Stimulated activated naive CD8-positive, alpha-beta T cell treated with anti-CD3 and anti-CD28 coated beads, Interleukin-15, Interleukin-2, amounts not matched to agents 100 U/mL and 50 U/mL, for 24 hours (primary cell): ENCODE results near the gene SCAF1.

Experiments
- ATAC-seq: fragments of 150-1000 bp; cut with Tn5 transposase; one replicate; pipeline ENCODE4 v1.10.0; 2021
- DNase-seq: peaks from one replicate; pipeline ENCODE4 v3.0.0; 2021

SCAF1 gene

GRCh38 chr19:49665036-49665350 lies 23.0 kb downstream of the SCAF1 start:
- no peak for ATAC-seq
- no peak for DNase-seq

GRCh38 chr19:49665351-49666119 lies 23.5 kb downstream of the SCAF1 start, which contains the start of the genes BCL2L12 and IRF3:
Gene BCL2L12 (plus strand): TSS chr19:49665933. CDS start chr19:49666693, 760 bp downstream.
Gene IRF3 (minus strand): TSS chr19:49665857. CDS start chr19:49664838, 1,019 bp downstream.
- DNase-seq, result peak; percentile 100
- peak; percentile 92 for ATAC-seq

GRCh38 chr19:49666120-49666444 lies 24.1 kb downstream of the SCAF1 start:
- ATAC-seq (no peak), DNase-seq (no peak)

DNA sequence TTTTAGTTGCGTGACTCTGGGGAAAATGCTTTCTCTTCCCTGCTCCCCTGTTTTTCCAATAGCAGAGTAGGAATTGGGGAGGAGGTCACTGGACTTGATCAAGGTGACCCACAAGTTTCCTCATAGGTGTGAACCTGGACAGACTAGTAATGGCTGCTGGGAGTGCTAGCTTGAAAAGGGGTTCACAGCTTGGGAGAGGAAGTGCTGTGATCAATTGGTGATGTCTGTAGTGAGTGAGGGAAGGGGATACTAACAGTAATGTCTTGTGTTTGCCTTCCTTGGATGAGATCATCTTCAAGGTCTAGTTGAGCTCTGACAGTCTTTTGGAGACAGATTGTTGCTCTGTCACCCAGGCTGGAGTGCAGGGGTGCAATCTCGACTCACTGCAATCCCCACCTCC lies 25.5 kb downstream of the SCAF1 start:
- DNase-seq (no peak), ATAC-seq (no peak)

DNA sequence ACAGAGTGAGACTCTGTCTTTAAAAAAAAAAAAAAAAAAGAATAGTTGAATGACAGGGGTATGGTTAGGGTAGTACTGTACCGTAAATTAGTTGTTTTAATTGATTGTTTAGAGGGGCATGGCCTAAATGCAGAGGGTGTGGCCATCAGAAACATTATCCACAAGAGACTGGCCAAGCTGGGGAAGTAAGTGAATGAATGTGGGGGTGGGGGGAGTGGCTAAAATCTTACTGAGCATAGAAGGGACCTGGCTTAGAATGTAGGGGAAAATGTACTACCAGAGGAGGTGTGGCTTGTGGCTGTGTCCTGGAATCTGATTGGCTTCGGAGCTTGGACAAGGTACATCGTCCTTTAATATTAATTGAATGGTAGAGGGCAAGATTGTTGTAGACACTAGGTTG lies 27.5 kb downstream of the SCAF1 start:
- ATAC-seq (no peak), DNase-seq (no peak)

GRCh38 chr19:49672131-49672919 lies 30.3 kb downstream of the SCAF1 start:
- ATAC-seq (no peak), DNase-seq (peak; percentile 86)

DNA sequence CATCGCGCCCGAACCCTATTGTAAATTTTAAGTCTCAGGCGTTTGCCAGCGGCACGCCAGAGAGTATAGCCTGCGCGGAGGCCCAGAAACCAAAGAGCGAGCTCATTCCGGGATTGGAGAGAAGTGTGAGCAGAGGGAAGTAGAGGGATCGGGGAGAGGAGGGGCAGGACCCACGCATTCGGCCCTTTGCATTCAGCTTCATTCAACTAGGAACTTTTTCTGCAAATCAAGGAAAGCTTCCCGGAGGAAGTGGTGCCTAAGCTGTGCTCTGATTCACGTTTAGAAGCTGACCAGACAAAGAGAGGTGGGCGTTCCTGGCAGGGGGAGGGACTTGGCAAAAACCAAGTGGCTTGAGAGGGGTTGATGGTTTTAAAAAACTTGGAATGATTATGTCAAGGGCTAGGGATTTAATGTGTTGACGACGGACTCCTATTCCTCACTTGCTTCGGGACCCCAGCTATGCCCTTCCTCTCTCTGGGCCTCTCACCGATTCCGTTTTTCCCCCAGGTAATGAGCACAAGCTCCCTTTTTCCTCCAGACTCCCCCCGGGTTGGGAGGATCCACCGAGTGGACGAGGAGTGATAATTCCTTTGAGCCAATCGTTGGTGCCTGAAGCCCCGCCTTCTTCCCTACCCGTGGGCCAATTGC lies 34.3 kb downstream of the SCAF1 start:
- DNase-seq (peak; percentile 77), ATAC-seq (no peak)

DNA sequence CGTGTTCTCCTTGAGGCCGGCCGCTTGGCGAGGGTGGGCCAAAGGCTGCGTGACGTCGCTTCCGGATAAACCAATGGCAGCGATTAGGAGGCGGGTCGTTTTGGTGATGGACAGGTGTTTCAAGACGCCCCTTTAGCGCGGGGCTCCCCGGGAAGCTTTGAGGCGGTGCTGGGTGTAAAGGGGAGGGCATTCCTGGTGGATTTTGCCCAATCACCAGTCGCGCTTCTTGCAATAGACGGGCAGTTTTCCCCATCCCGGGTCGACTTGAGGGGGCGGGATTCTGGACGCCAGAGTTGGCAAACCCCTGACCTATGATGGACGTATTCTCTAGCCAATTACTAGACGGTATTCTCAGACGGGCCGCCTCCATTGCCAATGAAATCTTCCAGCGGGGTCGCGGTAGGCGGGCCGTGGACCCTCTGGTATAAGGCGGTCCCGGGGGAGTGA lies 34.8 kb downstream of the SCAF1 start:
- ATAC-seq (peak; percentile 82), DNase-seq (peak; percentile 98)

DNA sequence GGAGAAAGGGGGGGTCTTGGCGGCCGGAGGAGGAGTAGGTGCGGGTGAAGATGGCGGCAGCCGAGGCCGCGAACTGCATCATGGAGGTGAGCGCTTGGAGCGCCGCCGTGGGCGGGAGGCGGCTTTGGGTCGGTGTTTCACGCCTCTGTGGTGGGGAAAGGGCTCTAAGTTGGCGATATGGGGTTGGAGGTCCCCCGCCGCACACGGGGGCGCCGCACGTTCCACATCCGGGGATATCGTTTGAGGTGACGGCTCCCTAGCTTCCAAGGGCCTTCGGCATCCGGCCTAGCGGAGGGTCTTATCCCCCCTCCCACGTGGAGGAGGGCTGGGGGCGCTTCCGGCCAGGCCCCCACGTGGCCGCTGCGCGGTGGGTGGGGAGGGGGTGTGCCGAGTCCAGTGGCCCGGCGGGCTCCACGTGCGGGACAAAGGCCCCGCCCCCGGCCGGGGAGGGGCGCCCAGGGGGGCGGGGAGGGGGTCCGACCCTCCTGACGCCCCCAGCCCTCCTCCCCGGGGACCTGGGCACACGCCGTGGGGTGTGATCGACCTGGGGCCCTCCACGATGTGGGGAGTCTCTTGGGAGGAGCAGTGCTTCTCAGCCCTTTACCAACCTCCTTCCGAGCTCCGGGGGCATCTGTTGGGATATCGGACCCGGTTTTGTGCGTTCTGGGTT lies 35.4 kb downstream of the SCAF1 start, which contains the start of gene PRMT1:
PRMT1 (plus strand) TSS at position 41 of the 670 bp plus-strand sequence; CDS start at position 51, 10 bp downstream.
- ATAC-seq (no peak), DNase-seq (peak; percentile 66)

DNA sequence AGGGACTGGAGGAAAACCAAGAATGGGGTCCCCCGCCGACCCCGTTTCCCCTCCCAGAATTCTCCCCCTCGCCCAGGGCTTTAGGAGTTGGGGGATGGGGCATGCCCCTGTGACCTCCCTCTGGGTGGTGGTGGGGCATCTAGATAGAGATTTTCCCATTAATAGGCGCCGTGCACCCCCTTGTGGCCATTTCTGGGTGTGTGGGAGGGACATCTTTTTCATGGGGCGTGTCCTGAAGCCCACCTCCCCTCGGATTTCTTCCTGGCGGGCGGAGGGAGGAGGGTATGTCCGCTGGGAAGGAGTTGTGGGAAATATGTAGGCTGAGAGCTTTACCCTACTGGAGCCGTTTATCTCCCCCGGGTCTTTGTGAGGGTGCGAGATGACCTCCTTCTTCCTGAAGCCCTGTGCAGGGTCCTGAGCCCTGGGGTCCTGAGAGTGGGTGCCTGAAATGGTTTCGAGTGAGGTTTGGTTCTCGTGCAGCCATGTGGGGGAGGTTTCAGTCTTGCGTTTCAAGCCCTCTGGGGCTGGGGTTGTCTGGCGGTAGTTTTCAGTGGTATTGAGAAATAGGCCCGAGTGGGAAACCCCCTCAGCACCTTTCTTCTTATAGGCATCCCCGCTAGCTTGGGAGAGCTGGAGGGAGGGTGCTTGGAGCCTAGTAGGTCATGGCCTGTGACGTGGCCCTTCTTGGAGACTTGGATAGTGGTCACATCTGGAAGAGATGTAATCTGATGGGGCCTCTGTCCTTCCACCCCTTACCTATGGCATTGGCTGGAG lies 36.1 kb downstream of the SCAF1 start:
- ATAC-seq (peak; percentile 26), DNase-seq (peak; percentile 83)

- ATAC-seq (no peak), DNase-seq (no peak)
Measured at GRCh38 chr19:49678985-49679770, 37.2 kb downstream of the SCAF1 start.

DNA sequence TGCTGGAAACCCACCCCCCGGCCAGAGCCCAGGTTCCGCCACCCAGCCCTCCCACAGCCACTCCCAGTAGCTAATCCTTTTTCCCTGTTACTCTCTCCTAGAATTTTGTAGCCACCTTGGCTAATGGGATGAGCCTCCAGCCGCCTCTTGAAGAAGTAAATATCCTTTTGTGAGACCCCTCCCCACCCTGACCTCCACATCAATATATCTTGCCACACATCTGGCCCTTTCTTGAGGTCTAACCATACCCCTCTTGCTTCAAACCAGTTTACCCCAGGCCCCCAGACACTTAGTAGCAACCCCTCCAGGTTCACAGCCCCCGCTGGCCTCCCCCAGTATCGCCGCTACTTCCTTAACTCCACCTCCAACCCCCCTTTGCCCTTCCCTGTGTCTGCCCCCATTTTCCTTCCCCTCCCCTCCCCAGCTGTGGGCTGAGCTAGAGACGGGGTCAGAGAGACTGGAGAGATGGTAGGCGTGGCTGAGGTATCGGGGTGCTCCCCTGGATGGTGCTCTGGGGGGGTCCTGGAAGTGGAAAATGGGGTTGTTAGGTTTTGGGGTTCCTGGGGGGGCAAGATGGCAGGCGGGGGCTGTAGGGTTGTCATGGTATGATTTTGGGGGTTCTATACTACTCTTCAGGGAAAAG lies 37.9 kb downstream of the SCAF1 start:
- DNase-seq (no peak), ATAC-seq (no peak)

- ATAC-seq, result peak; percentile 10
Measured at GRCh38 chr19:49680421-49681351, 38.7 kb downstream of the SCAF1 start.

DNA sequence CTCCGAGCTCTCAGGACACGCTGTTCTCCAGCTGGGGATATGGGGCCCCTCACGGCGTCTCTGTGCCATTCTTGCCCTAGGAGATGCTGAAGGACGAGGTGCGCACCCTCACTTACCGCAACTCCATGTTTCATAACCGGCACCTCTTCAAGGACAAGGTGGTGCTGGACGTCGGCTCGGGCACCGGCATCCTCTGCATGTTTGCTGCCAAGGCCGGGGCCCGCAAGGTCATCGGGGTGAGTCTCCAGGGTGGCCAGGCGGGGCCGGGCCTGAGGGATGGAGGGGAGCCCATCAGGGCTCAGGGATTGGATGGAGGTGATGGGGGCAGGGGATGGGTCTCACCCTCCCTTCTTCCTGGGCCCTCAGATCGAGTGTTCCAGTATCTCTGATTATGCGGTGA lies 39.8 kb downstream of the SCAF1 start:
- no peak for ATAC-seq
- DNase-seq, result no peak

More at GRCh38 chr19:49680421-49681351, 38.7 kb downstream of the SCAF1 start:
- DNase-seq, result peak; percentile 99

DNA sequence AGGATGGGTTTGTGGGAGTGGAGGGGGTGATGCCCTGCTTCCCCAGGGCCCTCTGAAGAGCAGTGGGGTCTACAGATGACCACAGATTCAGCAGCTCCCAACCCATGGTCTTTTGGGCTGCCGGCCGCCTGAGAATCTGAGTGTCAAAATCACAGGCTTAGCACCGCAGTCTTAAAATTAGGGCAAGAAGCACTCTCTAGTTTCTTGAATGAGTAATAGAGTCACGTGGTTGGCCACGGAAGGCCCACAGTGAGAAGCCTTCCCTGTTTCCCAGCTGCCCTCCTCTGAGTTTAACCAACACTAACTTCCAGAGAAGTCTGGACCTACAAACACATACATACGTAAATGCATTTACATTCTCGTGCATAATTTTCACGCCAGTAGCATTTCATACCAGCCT lies 40.3 kb downstream of the SCAF1 start:
- ATAC-seq, result no peak
- no peak for DNase-seq

DNA sequence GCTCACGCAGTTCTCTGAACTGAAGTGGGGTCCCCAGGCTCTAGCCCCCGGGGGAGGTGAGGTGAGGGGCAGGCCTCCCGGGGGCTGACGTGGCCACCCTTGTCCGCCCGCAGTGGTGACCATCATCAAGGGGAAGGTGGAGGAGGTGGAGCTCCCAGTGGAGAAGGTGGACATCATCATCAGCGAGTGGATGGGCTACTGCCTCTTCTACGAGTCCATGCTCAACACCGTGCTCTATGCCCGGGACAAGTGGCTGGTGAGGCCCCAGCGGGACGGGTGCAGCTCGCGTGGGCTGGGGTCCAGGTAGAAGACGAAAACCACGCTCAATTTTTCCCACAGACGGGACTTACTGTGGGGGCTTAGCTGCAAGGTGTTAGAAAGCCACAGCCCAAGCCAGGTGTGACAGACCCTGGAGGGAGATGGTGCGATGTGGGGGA lies 41.8 kb downstream of the SCAF1 start:
- ATAC-seq, result no peak
- DNase-seq, result no peak

- ATAC-seq, result no peak
- DNase-seq, result no peak
Measured at GRCh38 chr19:49684251-49684982, 42.4 kb downstream of the SCAF1 start.

- DNase-seq (no peak), ATAC-seq (no peak)
Measured at GRCh38 chr19:49684983-49685553, 43.1 kb downstream of the SCAF1 start.
